ENCODE measurements around the gene ADAM33. TPM values are rescaled to one million over a fixed set of nuclear protein-coding genes. Genes with fewer than 3 reads are reported as not detected.

The ADAM33 gene
- total RNA-seq, 1 donor from 2014 or later = 13.4 TPM

- intact Hi-C loops (cut with DNase I) = no loop called here
- DNase-seq (ENCODE audit: missing footprints) = no peak
- no peak for ATAC-seq
These were observed 22.1 kb downstream of the ADAM33 start for GRCh38 chr20:3659492-3660261.

- intact Hi-C loops (cut with DNase I) = no loop called here
- no peak for DNase-seq (ENCODE audit: missing footprints)
- no peak for ATAC-seq
These were observed 22.9 kb downstream of the ADAM33 start for GRCh38 chr20:3658716-3659491.

GRCh38 chr20:3658019-3658715 is 23.6 kb downstream of the ADAM33 start:
- intact Hi-C loops (cut with DNase I) = no loop called here
- ATAC-seq = no peak
- DNase-seq (ENCODE audit: missing footprints) = no peak

GRCh38 chr20:3655131-3655405 is 26.7 kb downstream of the ADAM33 start:
- DNase-seq (ENCODE audit: missing footprints) (no peak), ATAC-seq (no peak)

GRCh38 chr20:3654326-3655130 is 27.3 kb downstream of the ADAM33 start:
- ATAC-seq (no peak), DNase-seq (ENCODE audit: missing footprints) (no peak)
- intact Hi-C loops (cut with DNase I) = no loop called here

More at GRCh38 chr20:3655131-3655405, 26.7 kb downstream of the ADAM33 start:
- intact Hi-C loops (cut with DNase I) = no loop called here

GRCh38 chr20:3653921-3654320 is 27.9 kb downstream of the ADAM33 start:
- DNase-seq (ENCODE audit: missing footprints) (no peak), ATAC-seq (no peak)
- intact Hi-C loops (cut with DNase I) = no loop called here

GRCh38 chr20:3652676-3653596 is 28.9 kb downstream of the ADAM33 start:
- intact Hi-C loops (cut with DNase I) = no loop called here
- DNase-seq (ENCODE audit: missing footprints) = no peak
- no peak for ATAC-seq

- ATAC-seq = no peak
- DNase-seq (ENCODE audit: missing footprints) = no peak
- intact Hi-C loops (cut with DNase I) = no loop called here
These were observed 29.6 kb downstream of the ADAM33 start for GRCh38 chr20:3652221-3652620.

GRCh38 chr20:3651204-3651962 is 30.4 kb downstream of the ADAM33 start:
- DNase-seq (ENCODE audit: missing footprints) (no peak), ATAC-seq (no peak)
- intact Hi-C loops (cut with DNase I) = no loop called here

- ATAC-seq = no peak
These were observed 32.9 kb downstream of the ADAM33 start for GRCh38 chr20:3648951-3649350.

GRCh38 chr20:3647473-3647872 is 34.3 kb downstream of the ADAM33 start:
- DNase-seq (ENCODE audit: missing footprints) (no peak), ATAC-seq (no peak)
- intact Hi-C loops (cut with DNase I) = no loop called here

More at GRCh38 chr20:3648951-3649350, 32.9 kb downstream of the ADAM33 start:
- intact Hi-C loops (cut with DNase I) = no loop called here
- no peak for DNase-seq (ENCODE audit: missing footprints)

GRCh38 chr20:3646651-3647050 is 35.2 kb downstream of the ADAM33 start:
- DNase-seq (ENCODE audit: missing footprints) (no peak), ATAC-seq (no peak)
- intact Hi-C loops (cut with DNase I) = no loop called here

- DNase-seq (ENCODE audit: missing footprints) = no peak
- intact Hi-C loops (cut with DNase I) = no loop called here
- no peak for ATAC-seq
These were observed 35.8 kb downstream of the ADAM33 start for GRCh38 chr20:3646067-3646440.

GRCh38 chr20:3645309-3646066 is 36.3 kb downstream of the ADAM33 start:
- intact Hi-C loops (cut with DNase I) = no loop called here
- ATAC-seq (no peak), DNase-seq (ENCODE audit: missing footprints) (no peak)

GRCh38 chr20:3640259-3640658 is 41.6 kb downstream of the ADAM33 start:
- intact Hi-C loops (cut with DNase I) = no loop called here
- DNase-seq (ENCODE audit: missing footprints) (no peak), ATAC-seq (no peak)

GRCh38 chr20:3635346-3635745 is 46.5 kb downstream of the ADAM33 start:
- intact Hi-C loops (cut with DNase I) = no loop called here
- no peak for DNase-seq (ENCODE audit: missing footprints)
- no peak for ATAC-seq

All from Right ventricle myocardium inferior (tissue), 1 donor.